ENCODE measurements around the gene GPAM.
"Not testable (repeated sequence)": the region's sequence is repeated elsewhere in the genome, so short reads cannot be mapped to it uniquely, and the experiment has no call there.

Gene GPAM

GRCh38 chr10:112201334-112201733 lies 17.8 kb upstream of the GPAM start:
- no peak for TF ChIP-seq CTCF (IDR thresholded peaks at IDR 0.05; ENCODE audit: insufficient read depth, low read length, poor library complexity, severe bottlenecking)
- no peak for DNase-seq (ENCODE audit: extremely low read depth, insufficient read length)
- Histone ChIP-seq H3K27me3 (replicated peaks; ENCODE audit: control insufficient read depth, insufficient read depth, low read length) (no peaks in the 10 kb centered on the region), H3K36me3 (ENCODE audit: control insufficient read depth, insufficient read depth, low read length) (no peaks in the 10 kb centered on the region), H3K4me3 (replicated peaks; ENCODE audit: low read depth, low read length) (no peak overlapping the region)

- DNase-seq (ENCODE audit: extremely low read depth, insufficient read length) = not testable (repeated sequence)
These were observed 16.7 kb upstream of the GPAM start for GRCh38 chr10:112200259-112200658.

DNA sequence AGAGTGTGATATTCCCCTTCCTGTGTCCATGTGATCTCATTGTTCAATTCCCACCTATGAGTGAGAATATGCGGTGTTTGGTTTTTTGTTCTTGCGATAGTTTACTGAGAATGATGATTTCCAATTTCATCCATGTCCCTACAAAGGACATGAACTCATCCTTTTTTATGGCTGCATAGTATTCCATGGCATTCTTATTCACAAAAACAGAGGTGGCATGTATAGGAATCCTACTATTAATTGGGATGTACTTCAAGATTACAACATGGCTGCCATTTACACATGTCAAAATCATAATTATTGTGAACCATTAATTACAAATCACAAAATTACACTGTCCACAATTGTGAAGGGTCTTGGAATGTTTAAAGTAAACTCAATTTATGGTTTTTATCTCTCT lies 14.1 kb upstream of the GPAM start:
- not testable (repeated sequence) for H3K27me3 ChIP-seq (replicated peaks; ENCODE audit: control insufficient read depth, insufficient read depth, low read length); H3K36me3 ChIP-seq (ENCODE audit: control insufficient read depth, insufficient read depth, low read length); H3K4me3 ChIP-seq (replicated peaks; ENCODE audit: low read depth, low read length); DNase-seq (ENCODE audit: extremely low read depth, insufficient read length)

More at GRCh38 chr10:112200259-112200658, 16.7 kb upstream of the GPAM start:
- H3K4me3 ChIP-seq (replicated peaks; ENCODE audit: low read depth, low read length); H3K36me3 ChIP-seq (ENCODE audit: control insufficient read depth, insufficient read depth, low read length); H3K27me3 ChIP-seq (replicated peaks; ENCODE audit: control insufficient read depth, insufficient read depth, low read length): not testable (repeated sequence)

- no peak for DNase-seq (ENCODE audit: extremely low read depth, insufficient read length)
- Histone ChIP-seq H3K36me3 (ENCODE audit: control insufficient read depth, insufficient read depth, low read length) (no peaks in the 10 kb centered on the region), H3K27me3 (replicated peaks; ENCODE audit: control insufficient read depth, insufficient read depth, low read length) (no peaks in the 10 kb centered on the region), H3K4me3 (replicated peaks; ENCODE audit: low read depth, low read length) (no peak overlapping the region)
- TF ChIP-seq CTCF (IDR thresholded peaks at IDR 0.05; ENCODE audit: insufficient read depth, low read length, poor library complexity, severe bottlenecking) = no peak
These were observed 11.7 kb upstream of the GPAM start for GRCh38 chr10:112195224-112195623.

- H3K4me3 ChIP-seq (replicated peaks; ENCODE audit: low read depth, low read length) = no peak overlapping the region
- no peak for TF ChIP-seq CTCF (IDR thresholded peaks at IDR 0.05; ENCODE audit: insufficient read depth, low read length, poor library complexity, severe bottlenecking)
- DNase-seq (ENCODE audit: extremely low read depth, insufficient read length) = no peak
- H3K27me3 ChIP-seq (replicated peaks; ENCODE audit: control insufficient read depth, insufficient read depth, low read length) = no peaks in the 10 kb centered on the region
- no peaks in the 10 kb centered on the region for H3K36me3 ChIP-seq (ENCODE audit: control insufficient read depth, insufficient read depth, low read length)
These were observed 8.2 kb upstream of the GPAM start for GRCh38 chr10:112191791-112192190.

DNA sequence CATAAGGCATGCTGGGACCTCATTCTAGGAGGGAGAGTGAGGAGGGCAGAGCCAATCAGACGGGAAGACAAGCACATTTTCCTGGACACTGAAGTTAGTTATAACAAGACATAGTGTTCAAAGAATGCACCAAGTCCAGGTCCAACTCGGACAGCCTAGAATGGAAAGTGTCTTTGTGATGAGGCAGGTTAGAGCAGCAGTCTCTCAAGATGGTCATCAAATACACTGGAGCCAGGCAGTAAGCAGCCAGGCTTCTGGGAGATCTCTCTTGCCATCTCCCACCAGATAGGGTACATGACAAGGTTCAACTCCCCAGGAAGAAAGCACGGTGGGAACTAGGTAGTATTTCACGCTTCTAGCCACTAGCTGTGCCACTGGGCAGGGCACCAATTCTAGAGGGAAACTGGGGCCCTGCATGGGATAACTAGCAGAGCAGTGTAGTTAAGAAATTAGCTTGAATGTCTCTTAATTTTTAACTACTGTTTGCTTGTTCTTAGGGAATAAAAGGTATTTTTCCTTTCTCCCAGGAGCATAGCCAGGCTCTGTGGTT lies 7.6 kb upstream of the GPAM start:
- H3K27me3 ChIP-seq (replicated peaks; ENCODE audit: control insufficient read depth, insufficient read depth, low read length) = no peaks in the 10 kb centered on the region
- TF ChIP-seq CTCF (IDR thresholded peaks at IDR 0.05; ENCODE audit: insufficient read depth, low read length, poor library complexity, severe bottlenecking) = no peak
- H3K36me3 ChIP-seq (ENCODE audit: control insufficient read depth, insufficient read depth, low read length) = no peaks in the 10 kb centered on the region
- DNase-seq (ENCODE audit: extremely low read depth, insufficient read length) = no peak
- no peak overlapping the region for H3K4me3 ChIP-seq (replicated peaks; ENCODE audit: low read depth, low read length)

GRCh38 chr10:112189465-112189864 lies 5.9 kb upstream of the GPAM start:
- Histone ChIP-seq H3K4me3 (replicated peaks; ENCODE audit: low read depth, low read length) (no peak overlapping the region), H3K36me3 (ENCODE audit: control insufficient read depth, insufficient read depth, low read length) (no peaks in the 10 kb centered on the region), H3K27me3 (replicated peaks; ENCODE audit: control insufficient read depth, insufficient read depth, low read length) (no peaks in the 10 kb centered on the region)
- TF ChIP-seq CTCF (IDR thresholded peaks at IDR 0.05; ENCODE audit: insufficient read depth, low read length, poor library complexity, severe bottlenecking) = no peak
- no peak for DNase-seq (ENCODE audit: extremely low read depth, insufficient read length)

Data from GM06990 (cell line).